ENCODE data around the gene PSMD2. TPM values are rescaled to one million over a fixed set of nuclear protein-coding genes. Genes with fewer than 3 reads are reported as not detected.

PSMD2 gene
- total and polyA plus RNA-seq, 4 donors = 77.5 to 213 (median 161) TPM

DNA sequence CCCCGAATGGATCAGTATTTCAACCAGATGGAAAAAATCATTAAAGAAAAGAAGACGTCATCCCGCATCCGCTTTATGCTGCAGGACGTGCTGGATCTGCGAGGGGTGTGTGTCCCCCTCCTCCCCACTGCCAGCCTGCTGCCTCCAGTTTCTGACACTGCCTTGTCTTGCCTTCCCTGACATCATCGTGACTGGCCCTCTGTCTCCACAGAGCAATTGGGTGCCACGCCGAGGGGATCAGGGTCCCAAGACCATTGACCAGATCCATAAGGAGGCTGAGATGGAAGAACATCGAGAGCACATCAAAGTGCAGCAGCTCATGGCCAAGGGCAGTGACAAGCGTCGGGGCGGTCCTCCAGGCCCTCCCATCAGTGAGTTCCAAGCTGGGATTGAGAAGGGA, 26.2 kb downstream of the PSMD2 start:
- Histone ChIP-seq H3K4me3 (ENCODE audit: low read depth in 1 of 3, low read length in 3 of 3) (no peak overlapping the region), H3K27ac (ENCODE audit: low read depth in 1 of 2, low read length in 2 of 2) (no peak overlapping the region), H3K9ac (ENCODE audit: low read depth in 1 of 2, low read length in 2 of 2) (no peak overlapping the region), H3K27me3 (ENCODE audit: control insufficient read depth in 4 of 4, insufficient read depth in 4 of 4, low read length in 3 of 4) (no peaks in the 10 kb centered on the region), H3K9me3 (ENCODE audit: control insufficient read depth in 4 of 4, low read length in 3 of 4) (no peaks in the 10 kb centered on the region), H3K36me3 (ENCODE audit: control insufficient read depth in 4 of 4, insufficient read depth in 3 of 4, low read depth in 1 of 4, low read length in 3 of 4) (peaks cover 57 to 98% (median 90%) of the 10 kb centered on the region in 4 donors), H3K4me1 (ENCODE audit: control insufficient read depth in 4 of 4, insufficient read depth in 4 of 4, low read length in 3 of 4) (peaks cover 11 to 30% (median 26%) of the 10 kb centered on the region in 4 donors)
- TF ChIP-seq REST (IDR thresholded peaks at IDR 0.05) (no peak), HNF4A (conservative IDR thresholded peaks at IDR 0.05) (no peak), FOXA1 (IDR thresholded peaks at IDR 0.05) (no peak), NR2F2 (IDR thresholded peaks at IDR 0.05) (no peak), YY1 (IDR thresholded peaks at IDR 0.05) (no peak), RAD21 (IDR thresholded peaks at IDR 0.05) (no peak), SP1 (IDR thresholded peaks at IDR 0.05) (no peak), EGR1 (IDR thresholded peaks at IDR 0.05; ENCODE audit: low read depth in 2 of 2) (no peak), FOXA2 (IDR thresholded peaks at IDR 0.05) (no peak), MAX (IDR thresholded peaks at IDR 0.05) (no peak), ZBTB33 (IDR thresholded peaks at IDR 0.05) (no peak), TAF1 (conservative IDR thresholded peaks at IDR 0.05) (no peak), RXRA (IDR thresholded peaks at IDR 0.05) (no peak), HNF4G (IDR thresholded peaks at IDR 0.05) (no peak), JUND (IDR thresholded peaks at IDR 0.05) (no peak), GABPA (IDR thresholded peaks at IDR 0.05 in 1 of 2, conservative IDR thresholded peaks at IDR 0.05 in 1 of 2) (no peak)
- TF ChIP-seq, protein P1, sequence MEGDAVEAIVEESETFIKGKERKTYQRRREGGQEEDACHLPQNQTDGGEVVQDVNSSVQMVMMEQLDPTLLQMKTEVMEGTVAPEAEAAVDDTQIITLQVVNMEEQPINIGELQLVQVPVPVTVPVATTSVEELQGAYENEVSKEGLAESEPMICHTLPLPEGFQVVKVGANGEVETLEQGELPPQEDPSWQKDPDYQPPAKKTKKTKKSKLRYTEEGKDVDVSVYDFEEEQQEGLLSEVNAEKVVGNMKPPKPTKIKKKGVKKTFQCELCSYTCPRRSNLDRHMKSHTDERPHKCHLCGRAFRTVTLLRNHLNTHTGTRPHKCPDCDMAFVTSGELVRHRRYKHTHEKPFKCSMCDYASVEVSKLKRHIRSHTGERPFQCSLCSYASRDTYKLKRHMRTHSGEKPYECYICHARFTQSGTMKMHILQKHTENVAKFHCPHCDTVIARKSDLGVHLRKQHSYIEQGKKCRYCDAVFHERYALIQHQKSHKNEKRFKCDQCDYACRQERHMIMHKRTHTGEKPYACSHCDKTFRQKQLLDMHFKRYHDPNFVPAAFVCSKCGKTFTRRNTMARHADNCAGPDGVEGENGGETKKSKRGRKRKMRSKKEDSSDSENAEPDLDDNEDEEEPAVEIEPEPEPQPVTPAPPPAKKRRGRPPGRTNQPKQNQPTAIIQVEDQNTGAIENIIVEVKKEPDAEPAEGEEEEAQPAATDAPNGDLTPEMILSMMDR (IDR thresholded peaks at IDR 0.05; ENCODE audit: low read depth, low read length, missing input control) = no peak
- TF ChIP-seq, protein P2, sequence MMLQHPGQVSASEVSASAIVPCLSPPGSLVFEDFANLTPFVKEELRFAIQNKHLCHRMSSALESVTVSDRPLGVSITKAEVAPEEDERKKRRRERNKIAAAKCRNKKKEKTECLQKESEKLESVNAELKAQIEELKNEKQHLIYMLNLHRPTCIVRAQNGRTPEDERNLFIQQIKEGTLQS (IDR thresholded peaks at IDR 0.05) = no peak
- 92% methylated on average over 13 of the region's 13 CpGs for WGBS
- no peak for DNase-seq (ENCODE audit: low spot score)
